ENCODE data around the gene LGALS1.
A peak's percentile ranks its signal among the peaks of the same experiment; 100 is the strongest.

The LGALS1 gene

DNA sequence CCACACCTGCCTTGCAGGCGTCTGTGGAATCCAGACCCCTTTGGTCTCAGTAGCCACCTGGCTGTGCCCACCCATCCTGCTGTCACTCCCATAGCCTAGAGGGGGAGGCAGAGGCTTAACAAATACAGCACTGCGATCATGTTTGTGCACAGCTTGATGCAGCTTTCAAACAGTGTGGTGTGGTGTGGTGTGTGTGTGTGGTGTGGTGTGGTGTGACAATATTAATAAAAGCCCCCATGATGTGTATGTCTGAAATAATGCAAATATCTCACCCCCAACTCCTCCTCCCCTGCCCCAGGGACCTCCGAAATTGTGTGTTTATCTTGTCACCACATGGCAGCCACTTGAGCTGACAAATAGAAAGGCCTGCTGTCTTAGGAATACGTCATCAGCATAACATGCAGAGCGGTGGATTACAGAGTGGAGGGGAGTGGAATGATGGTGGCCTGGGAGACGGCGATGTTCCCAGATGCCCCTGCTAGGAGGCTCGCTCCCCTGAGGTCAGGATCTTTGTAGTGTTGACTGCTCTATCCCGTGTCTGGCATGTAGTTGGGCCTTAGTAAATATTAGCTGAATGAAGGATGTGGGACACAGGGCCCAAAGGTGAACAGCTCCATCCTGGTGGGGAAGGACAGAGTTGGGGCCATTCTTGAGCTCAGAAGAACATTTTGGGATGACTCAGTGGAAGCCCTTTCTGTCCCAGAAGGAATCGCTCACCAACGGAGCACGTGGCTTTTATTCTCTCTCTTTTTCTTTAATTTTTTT is 14.1 kb upstream of the LGALS1 start:
- peak; percentile 61 for DNase-seq

DNA sequence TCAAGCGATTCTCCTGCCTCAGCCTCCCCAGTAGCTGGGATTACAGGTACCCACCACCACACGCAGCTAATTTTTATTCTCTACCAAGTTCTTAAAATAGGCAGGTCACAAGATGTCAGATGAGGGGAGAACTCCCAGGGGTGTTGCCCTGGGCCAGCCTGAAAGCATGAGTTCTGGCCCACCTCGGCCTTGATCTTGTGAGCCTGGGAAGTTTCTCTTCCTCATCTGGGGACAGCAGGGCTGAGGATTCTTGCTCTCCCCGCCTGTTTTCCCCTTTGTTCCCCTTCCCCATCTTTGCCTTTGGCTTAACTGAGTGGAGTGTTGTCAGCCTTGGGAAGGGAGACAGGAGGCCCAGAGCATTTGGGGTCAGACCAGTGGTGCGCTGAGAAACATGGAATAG is 13.4 kb upstream of the LGALS1 start:
- DNase-seq, result no peak

DNA sequence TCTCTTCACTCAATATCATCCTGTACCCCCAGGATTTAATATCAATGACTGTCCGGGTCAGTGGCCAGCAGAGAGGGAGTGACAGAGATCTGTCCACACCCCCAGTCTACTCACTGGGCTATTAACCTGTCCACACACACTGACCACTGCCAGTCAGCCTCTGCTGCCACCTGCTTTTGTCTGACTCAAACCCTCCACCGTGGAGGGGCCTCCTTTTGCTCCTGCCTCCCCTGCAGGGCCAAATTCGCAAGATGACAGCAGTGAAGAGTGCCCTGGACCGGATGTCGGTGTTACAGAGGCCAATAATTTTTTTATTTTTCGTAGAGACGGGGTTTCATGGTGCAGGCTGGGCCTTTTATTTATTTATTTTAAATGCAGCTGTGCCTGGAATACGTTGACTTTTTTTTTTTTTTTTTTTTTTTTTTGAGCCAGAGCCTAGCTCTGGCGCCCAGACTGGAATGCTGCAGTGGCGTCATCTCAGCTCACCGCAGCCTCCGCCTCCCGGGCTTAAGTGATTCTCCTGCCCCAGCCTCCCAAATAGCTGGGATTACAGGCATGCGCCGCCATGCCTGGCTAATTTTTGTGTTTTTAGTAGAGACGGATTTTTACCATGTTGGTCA is 11.8 kb upstream of the LGALS1 start:
- no peak for DNase-seq

DNA sequence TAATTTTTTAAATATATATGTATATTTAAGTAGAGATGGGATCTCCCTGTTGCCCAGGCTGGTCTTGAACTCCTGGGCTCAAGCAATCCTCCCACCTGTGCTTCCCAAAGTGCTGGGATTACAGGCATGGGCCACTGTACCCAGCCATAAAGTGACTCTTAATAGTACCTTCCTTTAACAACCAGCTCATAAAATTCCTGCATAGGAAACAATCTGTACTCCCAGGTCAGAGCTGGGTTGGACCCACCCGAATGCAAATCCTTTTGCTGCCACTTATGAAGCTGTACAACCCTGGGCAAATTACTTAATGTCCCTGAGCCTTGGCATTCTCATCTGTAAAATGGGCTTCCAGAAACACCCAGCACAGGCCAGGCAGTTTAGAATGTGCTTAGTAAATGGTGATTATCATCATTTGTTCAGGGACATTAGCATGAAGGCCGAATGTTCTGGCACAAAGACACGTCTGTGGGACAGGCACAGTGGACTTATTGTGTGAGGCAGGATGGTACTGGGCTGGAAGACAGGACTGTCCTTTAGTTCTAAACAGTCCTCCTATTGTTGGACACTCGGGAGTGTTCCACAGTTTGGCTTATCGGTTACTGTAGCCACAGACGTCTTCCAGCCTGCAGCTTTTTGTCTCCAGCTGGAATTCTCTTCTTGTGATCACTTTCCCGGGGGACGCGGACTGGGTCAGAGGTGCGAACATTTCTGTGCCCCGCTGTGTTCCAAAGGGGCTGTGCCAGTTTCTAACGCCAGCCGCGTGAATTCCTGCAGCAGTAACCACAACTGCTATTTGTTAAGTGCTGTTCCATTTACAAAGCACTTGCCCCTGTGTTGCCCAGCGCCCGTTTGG is 11.0 kb upstream of the LGALS1 start:
- no peak for DNase-seq

DNA sequence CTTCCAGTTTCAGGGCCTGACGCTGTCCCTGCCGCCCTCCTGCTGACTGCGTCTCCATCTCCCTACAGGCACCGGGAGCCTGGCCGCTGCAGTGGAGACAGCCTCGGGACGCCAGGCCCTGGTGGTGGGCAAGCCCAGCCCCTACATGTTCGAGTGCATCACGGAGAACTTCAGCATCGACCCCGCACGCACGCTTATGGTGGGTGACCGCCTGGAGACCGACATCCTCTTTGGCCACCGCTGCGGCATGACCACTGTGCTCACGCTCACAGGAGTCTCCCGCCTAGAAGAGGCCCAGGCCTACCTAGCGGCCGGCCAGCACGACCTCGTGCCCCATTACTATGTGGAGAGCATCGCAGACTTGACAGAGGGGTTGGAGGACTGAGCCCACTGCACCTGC is 9.9 kb upstream of the LGALS1 start:
- no peak for DNase-seq

DNA sequence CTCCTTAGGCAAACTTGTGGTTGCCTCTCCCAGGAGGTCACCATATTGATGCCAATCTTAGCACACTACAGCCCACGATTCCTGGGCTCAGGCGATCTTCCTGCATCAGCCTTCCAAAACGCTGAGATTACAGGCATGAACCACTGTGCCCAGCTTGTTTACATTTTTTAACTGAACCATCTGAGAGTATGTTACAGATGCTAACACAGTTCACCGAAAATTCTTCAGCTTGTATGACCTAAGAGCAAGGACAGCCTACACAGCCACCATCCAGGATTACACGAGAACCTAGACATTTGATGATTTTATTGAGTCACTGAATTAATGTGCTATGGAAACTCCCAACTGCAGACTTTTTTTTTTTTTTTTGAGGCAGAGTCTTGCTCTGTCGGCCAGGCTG is 5.8 kb upstream of the LGALS1 start:
- DNase-seq, result no peak

DNA sequence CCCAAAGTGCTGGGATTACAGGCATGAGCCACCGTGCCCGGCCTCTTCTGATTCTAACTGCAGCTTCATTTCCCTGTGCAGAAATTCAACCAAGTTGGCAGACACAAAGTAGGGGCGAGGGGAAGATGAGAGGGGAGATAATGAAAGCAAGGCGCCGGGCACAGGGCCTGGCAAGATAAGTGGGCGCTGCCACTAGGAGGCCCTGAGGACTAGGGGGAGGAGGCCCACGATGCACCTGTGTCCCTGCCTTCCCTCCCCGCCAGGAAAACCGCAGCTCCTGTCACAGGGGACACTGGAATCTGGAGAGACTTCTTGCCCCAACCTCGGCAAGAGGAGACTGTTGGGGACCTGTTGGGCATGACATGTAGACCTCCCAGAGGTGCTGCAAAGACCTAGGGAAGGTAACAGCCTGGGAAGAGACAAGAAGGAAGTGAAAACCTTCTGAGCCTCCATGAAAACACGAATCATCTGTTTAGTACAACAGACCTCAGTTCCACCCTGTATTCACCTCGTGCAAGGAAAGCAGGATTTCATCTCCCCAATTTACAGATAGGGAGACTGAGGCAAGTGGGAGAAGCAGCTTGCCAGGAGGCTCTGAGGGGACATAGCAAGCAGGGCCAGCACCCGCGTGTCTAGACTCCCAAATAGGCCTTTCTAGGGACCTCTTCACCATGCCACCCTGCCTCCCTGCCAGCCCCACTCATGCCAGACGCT is 3.1 kb upstream of the LGALS1 start:
- DNase-seq, result no peak

DNA sequence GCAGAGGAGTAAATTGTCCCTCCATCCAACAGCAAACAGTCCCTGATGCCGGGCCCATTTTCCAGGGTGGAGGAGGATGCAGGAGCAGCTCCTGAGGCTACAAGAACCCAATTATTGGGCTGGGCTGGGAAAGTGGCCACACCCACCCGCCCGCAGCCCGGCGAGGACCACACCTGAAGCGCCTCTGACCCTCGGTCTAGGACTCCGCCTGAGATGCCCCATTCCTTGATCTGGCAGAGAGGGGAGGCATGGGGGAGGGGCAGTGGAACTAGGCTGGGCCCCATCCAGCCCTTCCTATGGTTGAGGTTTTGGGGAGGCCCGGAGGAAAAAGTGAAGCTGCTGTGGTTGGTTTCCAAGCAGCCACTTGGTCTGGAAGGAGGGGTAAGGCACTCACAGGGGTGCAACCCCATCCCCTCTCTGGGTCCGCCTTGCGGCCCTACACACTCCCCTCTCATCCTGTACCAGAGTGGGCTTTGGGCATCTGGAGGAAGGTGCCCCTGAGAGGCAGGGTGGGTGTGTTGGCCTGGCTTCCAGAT is 2.4 kb upstream of the LGALS1 start:
- no peak for DNase-seq

DNA sequence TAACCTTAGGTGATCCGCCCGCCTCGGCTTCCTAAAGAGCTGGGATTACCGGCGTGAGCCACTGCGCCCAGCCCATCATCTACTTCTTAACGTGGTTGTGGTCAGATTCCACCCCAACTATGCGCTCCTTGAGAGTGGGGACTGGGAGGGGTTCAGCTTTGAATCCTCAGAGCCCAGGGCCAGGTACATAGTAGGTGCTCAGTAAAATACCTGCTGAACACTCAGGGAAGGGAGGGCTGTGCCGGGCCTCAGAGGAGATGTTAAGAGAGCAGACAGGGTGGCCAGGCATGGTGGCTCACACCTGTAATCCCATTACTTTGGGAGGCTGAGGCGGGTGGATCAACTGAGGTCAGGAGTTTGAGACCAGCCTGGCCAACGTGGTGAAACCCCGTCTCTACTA is 1.2 kb upstream of the LGALS1 start:
- no peak for DNase-seq

DNA sequence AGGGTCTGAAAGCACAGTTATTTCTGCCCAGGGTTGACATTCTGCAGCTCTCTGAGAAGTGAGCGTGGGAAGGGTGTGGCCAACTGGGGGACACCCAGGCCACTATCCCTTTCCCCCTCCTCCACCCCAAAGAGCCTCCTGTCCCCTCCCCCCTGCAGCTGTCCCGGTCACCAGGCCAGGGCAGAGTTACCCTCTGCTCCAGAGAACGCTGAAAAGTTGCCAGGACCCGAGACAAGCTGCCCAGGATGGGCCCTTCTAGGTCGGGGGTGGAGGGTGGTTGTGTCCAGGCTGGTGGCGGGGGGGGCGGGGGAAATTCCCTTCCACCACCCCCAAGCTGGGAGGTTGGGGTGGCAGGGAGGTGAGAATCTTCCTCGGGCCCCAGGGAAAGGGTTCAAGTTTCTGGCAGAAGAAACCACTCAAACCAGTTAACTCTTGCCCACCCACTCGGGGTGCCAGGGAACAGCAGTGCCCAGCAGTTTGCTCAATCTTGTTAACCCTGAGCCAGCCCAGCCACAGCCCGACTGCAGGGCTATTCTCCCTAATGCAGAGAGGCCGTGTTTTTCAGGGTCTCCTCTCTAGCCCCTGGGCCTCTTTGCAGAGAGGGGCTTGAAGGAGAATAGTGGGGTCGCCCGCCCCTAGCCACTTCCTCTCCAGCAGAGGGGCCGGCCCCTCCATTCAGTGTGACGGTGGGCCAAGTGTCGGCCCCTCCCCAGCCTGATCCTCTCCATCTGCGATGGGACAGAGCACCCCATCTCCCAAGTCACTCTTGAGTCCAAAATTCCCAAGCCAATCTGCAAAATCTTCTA is 697 bp downstream of the LGALS1 start:
- DNase-seq, result peak; percentile 62

DNA sequence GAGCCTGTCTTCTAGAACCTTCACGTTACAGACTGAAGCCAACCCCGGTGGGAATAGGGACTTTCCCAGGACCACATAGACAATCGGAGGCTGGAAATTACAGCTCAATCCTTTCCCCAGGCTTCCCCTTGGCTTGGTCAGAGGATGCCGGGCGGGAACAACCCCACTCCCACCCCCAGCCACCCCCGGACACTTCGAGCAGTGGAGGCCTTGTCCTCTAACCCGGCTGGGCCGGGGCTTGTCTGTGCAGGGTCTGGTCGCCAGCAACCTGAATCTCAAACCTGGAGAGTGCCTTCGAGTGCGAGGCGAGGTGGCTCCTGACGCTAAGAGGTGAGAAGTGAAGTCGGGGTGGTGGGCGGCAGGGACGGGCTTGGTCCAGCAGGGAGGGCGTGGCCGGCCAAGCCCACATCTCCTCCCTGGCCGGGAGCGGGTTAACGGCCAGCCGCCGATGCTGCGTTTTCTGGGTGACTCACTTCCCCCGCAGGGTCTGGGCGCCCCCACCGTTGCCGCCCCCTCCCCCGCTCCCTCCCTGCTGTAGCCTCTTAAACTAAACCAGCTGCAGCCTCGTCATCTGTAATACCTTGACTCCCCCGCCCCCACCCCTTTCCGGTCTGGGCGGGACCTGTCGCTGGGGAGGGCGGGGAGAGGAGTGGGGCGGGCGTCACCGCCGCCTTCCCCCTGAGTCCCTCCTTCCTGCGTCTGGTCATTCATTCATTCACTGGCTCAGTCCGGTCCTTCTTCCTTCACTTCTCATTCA is 1.5 kb downstream of the LGALS1 start:
- peak; percentile 68 for DNase-seq

DNA sequence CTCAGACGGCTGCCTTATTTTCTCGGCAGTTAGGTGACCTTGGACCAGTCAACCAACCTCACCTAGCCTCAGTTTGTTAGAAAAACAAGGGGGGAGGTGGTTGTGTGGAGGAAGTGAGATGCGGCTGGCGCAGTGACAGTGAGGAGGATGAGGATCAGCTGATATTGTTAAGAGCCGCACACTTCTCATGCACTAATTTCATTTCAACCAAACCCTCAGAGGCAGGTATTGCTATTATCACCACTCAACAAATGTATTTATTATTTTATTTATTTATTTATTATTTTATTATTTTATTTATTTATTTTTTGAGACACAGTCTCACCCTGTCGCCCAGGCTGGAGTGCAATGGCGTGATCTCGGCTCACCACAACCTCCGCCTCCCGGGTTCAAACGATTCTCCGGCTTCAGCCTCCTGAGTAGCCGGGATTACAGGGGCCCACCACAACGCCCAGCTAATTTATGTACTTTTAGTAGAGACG is 2.1 kb downstream of the LGALS1 start:
- DNase-seq, result no peak

DNA sequence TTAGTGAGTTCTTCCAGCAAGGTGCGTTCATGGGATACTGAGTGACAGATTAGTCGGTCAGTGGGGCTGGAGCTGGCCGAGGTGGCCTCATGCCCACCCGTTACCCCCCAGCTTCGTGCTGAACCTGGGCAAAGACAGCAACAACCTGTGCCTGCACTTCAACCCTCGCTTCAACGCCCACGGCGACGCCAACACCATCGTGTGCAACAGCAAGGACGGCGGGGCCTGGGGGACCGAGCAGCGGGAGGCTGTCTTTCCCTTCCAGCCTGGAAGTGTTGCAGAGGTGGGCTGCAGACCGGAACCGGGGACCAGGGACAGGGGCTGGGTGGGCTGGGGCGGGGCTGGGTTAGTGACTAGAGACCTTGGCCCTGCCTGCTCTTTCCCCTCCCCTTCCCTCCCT is 2.9 kb downstream of the LGALS1 start:
- DNase-seq, result no peak

DNA sequence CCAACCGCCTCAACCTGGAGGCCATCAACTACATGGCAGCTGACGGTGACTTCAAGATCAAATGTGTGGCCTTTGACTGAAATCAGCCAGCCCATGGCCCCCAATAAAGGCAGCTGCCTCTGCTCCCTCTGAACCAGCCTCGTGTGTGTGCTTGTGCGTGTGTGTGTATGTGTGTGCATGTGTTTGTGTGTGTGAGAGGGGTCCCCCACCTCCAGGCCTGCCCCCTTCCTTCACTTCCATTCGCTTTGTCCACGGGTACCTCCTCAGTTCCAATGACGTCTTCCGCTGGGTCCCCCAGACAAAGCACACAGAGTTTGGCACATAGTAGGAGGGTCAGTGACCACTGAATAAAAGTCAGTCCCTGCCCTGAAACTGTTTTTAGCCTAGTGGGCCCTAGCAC is 4.2 kb downstream of the LGALS1 start:
- DNase-seq, result no peak

DNA sequence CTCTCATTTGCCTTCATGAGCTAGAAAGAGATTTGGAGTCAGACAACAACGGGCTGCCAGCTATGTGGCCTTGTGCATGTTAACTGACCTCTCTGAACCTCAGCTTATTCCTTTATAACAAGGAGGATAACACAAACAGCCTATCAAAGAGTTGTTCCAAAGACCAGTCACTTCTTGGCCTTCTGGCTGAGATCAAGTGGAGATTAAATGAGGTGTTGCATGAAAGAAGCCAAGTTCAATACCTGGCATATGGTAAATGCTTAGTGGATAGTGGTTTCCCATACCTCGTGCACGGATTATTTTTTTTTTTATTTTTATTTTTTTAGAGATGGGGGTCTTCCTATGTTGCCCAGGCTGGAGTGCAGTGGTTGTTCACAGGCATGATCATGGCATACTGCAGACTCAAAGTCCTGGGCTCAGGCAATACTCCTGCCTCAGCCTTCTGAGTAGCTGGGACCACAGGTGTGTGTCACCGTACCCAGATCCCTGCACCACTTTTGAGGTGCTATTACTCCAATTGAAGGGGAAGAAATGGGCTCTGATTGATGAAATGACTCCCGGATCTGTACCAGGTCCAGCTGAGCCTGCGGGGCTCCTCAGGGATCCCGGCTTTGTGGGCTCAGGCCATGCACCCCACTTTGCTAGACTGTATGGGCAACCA is 4.9 kb downstream of the LGALS1 start:
- no peak for DNase-seq

DNA sequence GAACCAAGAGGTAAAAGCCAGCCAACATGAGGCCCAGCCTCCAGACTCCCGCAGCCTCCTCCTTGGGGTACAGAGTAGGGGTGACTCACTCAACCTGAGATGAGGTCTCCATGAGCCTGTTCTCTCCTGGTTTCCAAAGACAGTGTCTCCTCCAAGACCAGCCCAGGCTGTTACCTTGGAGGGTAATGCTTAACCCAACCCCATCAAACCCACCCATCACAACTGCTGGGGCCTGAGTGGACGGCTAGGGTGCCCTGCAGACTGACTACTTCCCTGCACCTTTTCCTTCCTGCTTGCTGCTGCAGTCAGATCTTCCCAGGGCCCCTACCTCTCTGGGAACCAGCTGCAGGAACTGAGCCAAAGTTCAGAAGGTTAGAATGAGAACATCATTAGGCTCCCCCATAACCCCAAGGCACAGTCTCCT is 5.6 kb downstream of the LGALS1 start:
- no peak for DNase-seq

DNA sequence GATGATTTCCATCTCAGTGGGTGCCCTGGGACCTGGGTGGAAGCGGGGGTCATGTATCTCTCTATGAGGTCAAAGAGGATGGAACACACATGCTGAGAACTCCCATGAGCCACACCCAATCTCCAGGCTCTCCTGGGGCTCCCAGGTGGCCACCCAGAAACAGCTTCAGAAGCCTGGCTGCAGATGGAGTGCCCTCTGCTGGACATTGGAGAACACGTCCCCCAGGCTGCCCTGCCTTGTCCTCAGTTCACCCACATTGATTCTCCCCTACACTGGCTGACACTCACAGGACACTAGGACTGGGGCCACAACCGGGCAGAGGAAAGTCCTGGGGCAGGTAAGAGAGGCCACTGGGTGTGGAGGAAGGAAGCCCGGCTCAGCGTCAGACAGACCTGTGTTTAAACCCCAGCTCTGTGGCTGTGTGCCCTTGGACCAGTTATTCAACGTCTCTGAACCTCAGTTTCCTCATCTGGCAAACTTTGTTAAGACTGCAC is 6.2 kb downstream of the LGALS1 start:
- DNase-seq, result no peak

DNA sequence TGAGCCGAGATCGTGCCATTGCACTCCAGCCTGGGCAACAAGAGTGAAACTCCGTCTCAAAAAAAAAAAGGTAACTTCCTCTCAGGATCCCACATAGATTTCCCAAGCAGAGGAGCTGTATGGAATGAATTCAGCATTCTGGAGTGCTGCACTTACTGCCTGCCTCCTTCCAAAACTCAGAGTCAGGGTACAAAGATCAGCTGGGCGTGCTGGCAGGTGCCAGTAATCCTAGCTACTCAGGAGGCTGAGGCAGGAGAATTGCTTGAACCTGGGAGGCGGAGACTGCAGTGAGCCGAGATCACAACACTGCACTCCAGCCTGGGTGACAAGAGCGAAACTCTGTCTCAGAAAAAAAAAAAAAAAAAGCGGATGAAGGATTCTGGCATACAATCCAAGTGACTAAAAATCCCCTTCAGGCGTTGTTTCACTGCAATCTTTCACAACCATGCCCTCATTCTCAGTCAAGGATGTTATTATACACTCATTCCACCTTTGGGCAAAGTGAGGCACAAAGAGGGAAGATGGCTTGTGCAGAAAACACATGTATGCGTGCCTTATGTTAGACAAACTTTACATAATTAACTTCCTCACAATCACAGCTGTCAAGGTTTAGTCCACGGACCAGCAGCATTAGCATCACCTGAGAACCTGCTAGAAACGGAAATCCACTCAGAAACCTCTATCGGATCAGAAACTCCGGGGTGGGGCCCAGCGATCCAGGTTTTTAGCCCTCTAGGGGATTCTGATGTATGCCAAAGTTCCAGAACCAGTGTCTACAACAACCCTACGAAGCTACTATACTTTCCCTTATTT is 9.6 kb downstream of the LGALS1 start:
- DNase-seq, result no peak
